ENCODE results near the gene TBX10. TPM values are rescaled to one million over a fixed set of nuclear protein-coding genes. Genes with fewer than 3 reads are reported as not detected.

The TBX10 gene
- total and polyA plus RNA-seq, 2 of the 8 experiments (the other 6 are each of a cell fraction or from before 2014, with no cell fraction given): 0.09 TPM; not detected in 1

- Histone ChIP-seq H3K4me2 (ENCODE audit: insufficient read depth in 1 of 2, low read depth in 2 of 2, low read length in 2 of 2) (no peak overlapping the region), H3K36me3 (ENCODE audit: control insufficient read depth in 2 of 4, insufficient read depth in 4 of 4, low read length in 3 of 4) (no peaks in the 10 kb centered on the region), H3K27me3 (replicated peaks in 1 of 4; ENCODE audit: control insufficient read depth in 3 of 4, extremely low read depth in 1 of 4, insufficient read depth in 3 of 4, low read length in 3 of 4) (peaks cover 8 to 28% (median 15%) of the 10 kb centered on the region in 4 experiments), H3K4me3 (ENCODE audit: extremely low read depth in 1 of 4, insufficient read depth in 2 of 4, low read depth in 3 of 4, low read length in 4 of 4) (no peak overlapping the region), H3K4ac (replicated peaks; ENCODE audit: insufficient read length, low read depth, low read length) (no peak overlapping the region), H3K79me2 (ENCODE audit: control insufficient read depth in 1 of 2, insufficient read depth in 2 of 2, low read length in 2 of 2) (no peaks in the 10 kb centered on the region), H2AFZ (ENCODE audit: low read length) (no peak overlapping the region), H3K56ac (replicated peaks; ENCODE audit: insufficient read length, low read depth, low read length) (no peak overlapping the region), H4K5ac (ENCODE audit: insufficient read length, low read depth, low read length) (no peak overlapping the region), H3K27ac (ENCODE audit: low read depth, low read length) (no peak overlapping the region), H3K9ac (replicated peaks in 1 of 4; ENCODE audit: extremely low read depth in 1 of 4, low read depth in 3 of 4, low read length in 3 of 4) (no peak overlapping the region), H3K23me2 (ENCODE audit: low read depth, low read length) (no peaks in the 10 kb centered on the region; the same call in 1 of the 2 replicates), H3K18ac (ENCODE audit: extremely low read depth, low read length) (no peak overlapping the region), H2AK5ac (ENCODE audit: low read depth, low read length) (no peak overlapping the region), H2BK12ac (ENCODE audit: low read depth, low read length) (no peak overlapping the region), H2BK20ac (ENCODE audit: low read length) (no peak overlapping the region), H2BK120ac (replicated peaks; ENCODE audit: low read depth, low read length) (no peak overlapping the region), H4K91ac (replicated peaks; ENCODE audit: insufficient read length, low read length) (no peak overlapping the region), H4K20me1 (replicated peaks in 1 of 2; ENCODE audit: control insufficient read depth in 1 of 2, insufficient read depth in 2 of 2, low read length in 2 of 2) (no peaks in the 10 kb centered on the region), H3K9me3 (ENCODE audit: insufficient read depth in 2 of 2, low read depth in 1 of 2, low read length in 1 of 2) (peaks cover 3 to 6% of the 10 kb centered on the region in 2 experiments; a peak in 3 of 4 replicates), H2BK15ac (ENCODE audit: low read length) (no peak overlapping the region), H3K4me1 (replicated peaks in 1 of 4; ENCODE audit: control insufficient read depth in 3 of 4, insufficient read depth in 4 of 4, low read length in 3 of 4) (peaks cover 0 to 8% (median 3%) of the 10 kb centered on the region in 4 experiments; a peak in 4 of 7 replicates), H3K14ac (ENCODE audit: insufficient read length) (no peak overlapping the region), H3K23ac (ENCODE audit: insufficient read length) (no peak overlapping the region), H3K79me1 (ENCODE audit: low read depth, low read length) (no peaks in the 10 kb centered on the region), H4K8ac (ENCODE audit: extremely low read depth, insufficient read depth, low read length) (no peak overlapping the region), H2BK5ac (ENCODE audit: low read depth, low read length) (no peak overlapping the region)
- TF ChIP-seq TEAD4 (IDR thresholded peaks at IDR 0.05; ENCODE audit: low read depth, low read length) (no peak), CBX8 (IDR thresholded peaks at IDR 0.05; ENCODE audit: borderline replicate concordance, low read depth, low read length) (no peak)
- CTCF ChIA-PET (ENCODE audit: partially characterized antibody): interaction anchor here (1.2 to 10.1 kb wide), 5 partner anchors 9 to 60 kb away, joined by 3 to 99 read pairs (median 11); no protein-coding TSS in a partner anchor
- FAIRE-seq (no peak), DNase-seq (ENCODE audit: low read depth in 1 of 2, low spot score in 2 of 2) (no peak)
- POLR2A ChIA-PET (ENCODE audit: partially characterized antibody): no interaction called here
- 82% methylated on average over 6 of the region's 6 CpGs; no CpG with 5 or more reads in 1 of the 2 experiments for WGBS, 2 experiments (ENCODE audit: extremely low coverage in 1 of 2, insufficient coverage in 1 of 2, insufficient read length in 1 of 2, insufficient replicate concordance in 2 of 2, low coverage in 1 of 2, low lambda C conversion rate in 2 of 2, missing lambda C conversion rate in 1 of 2)
These were observed 2.6 kb downstream of the TBX10 start for GRCh38 chr11:67636962-67637361.
